ENCODE results near the gene SRD5A3.

SRD5A3 gene

GRCh38 chr4:55380576-55380975 is 34.5 kb downstream of the SRD5A3 start:
- no peak for DNase-seq

GRCh38 chr4:55381502-55381901 is 35.5 kb downstream of the SRD5A3 start:
- DNase-seq: no peak

GRCh38 chr4:55382488-55383003 is 36.5 kb downstream of the SRD5A3 start:
- no peak for DNase-seq

- no peak for DNase-seq
Measured at GRCh38 chr4:55385201-55385649, 39.2 kb downstream of the SRD5A3 start.

- no peak for DNase-seq
Measured at GRCh38 chr4:55386073-55386472, 40.0 kb downstream of the SRD5A3 start.

- no peak for DNase-seq
Measured at GRCh38 chr4:55386840-55387239, 40.8 kb downstream of the SRD5A3 start.

GRCh38 chr4:55393461-55394320 is 47.6 kb downstream of the SRD5A3 start:
- no peak for DNase-seq

GRCh38 chr4:55395218-55395528 is 49.1 kb downstream of the SRD5A3 start:
- DNase-seq: no peak

GRCh38 chr4:55395529-55396307 is 49.7 kb downstream of the SRD5A3 start, which contains the start of gene TMEM165:
Gene TMEM165 (plus strand): TSS chr4:55395957. CDS start chr4:55396190, 233 bp downstream.
- peak; percentile 92 to 94 for DNase-seq

GRCh38 chr4:55396308-55397125 is 50.5 kb downstream of the SRD5A3 start:
- peak; percentile 52 to 57 for DNase-seq

- peak in 1 of 2 experiments; percentile 22 for DNase-seq
Measured at GRCh38 chr4:55397126-55397436, 51.0 kb downstream of the SRD5A3 start.

GRCh38 chr4:55397520-55398321 is 51.7 kb downstream of the SRD5A3 start:
- no peak for DNase-seq

- no peak for DNase-seq
Measured at GRCh38 chr4:55398461-55398860, 52.4 kb downstream of the SRD5A3 start.

GRCh38 chr4:55398966-55399365 is 52.9 kb downstream of the SRD5A3 start:
- no peak for DNase-seq

- DNase-seq: no peak
Measured at GRCh38 chr4:55399581-55399980, 53.5 kb downstream of the SRD5A3 start.

- no peak for DNase-seq
Measured at GRCh38 chr4:55405073-55405472, 59.0 kb downstream of the SRD5A3 start.

GRCh38 chr4:55406545-55406944 is 60.5 kb downstream of the SRD5A3 start:
- no peak for DNase-seq

- DNase-seq: no peak
Measured at GRCh38 chr4:55407119-55407518, 61.1 kb downstream of the SRD5A3 start.

GRCh38 chr4:55407764-55408163 is 61.7 kb downstream of the SRD5A3 start:
- DNase-seq: no peak

- DNase-seq: no peak
Measured at GRCh38 chr4:55409468-55410171, 63.6 kb downstream of the SRD5A3 start.

- no peak for DNase-seq
Measured at GRCh38 chr4:55410431-55410830, 64.4 kb downstream of the SRD5A3 start.

- DNase-seq: no peak
Measured at GRCh38 chr4:55411621-55412020, 65.6 kb downstream of the SRD5A3 start.

Measured in activated T-cell treated with anti-CD3 and anti-CD28 coated beads, Interleukin-2, amount 50 U/mL, for 48 hours (primary cell).